ENCODE results near the gene SOX8.

SOX8 gene

DNA sequence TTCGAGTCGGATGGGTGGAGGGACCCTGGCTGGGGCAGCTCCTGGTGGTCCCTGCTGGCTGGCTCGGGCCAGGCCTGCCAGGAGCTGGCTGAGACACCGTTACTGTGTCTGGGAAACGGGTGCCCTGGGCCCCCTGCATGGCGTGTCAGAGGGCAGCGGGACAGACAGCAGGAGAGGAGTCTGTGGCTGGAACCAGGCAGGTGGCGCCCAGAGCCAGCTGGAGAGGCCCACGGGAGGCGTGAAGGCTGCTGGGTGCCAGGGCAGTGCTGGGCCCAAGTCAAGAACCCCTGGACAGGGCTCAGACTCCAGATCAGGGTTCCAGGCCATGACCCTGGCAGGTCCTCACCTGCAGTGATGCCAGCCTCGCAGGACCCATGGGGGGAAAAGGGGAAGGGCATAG is 16.6 kb downstream of the SOX8 start:
- Histone ChIP-seq H3K9ac (ENCODE audit: low read length) (no peak overlapping the region), H3K4me3 (ENCODE audit: low read length) (no peak overlapping the region), H3K27me3 (ENCODE audit: control insufficient read depth, insufficient read depth, low read length) (peaks cover 11% of the 10 kb centered on the region), H3K27ac (ENCODE audit: low read depth, low read length) (no peak overlapping the region), H3K4me1 (ENCODE audit: control insufficient read depth, insufficient read depth, low read length) (no peaks in the 10 kb centered on the region), H3K36me3 (ENCODE audit: control insufficient read depth, insufficient read depth, low read length) (no peaks in the 10 kb centered on the region)

DNA sequence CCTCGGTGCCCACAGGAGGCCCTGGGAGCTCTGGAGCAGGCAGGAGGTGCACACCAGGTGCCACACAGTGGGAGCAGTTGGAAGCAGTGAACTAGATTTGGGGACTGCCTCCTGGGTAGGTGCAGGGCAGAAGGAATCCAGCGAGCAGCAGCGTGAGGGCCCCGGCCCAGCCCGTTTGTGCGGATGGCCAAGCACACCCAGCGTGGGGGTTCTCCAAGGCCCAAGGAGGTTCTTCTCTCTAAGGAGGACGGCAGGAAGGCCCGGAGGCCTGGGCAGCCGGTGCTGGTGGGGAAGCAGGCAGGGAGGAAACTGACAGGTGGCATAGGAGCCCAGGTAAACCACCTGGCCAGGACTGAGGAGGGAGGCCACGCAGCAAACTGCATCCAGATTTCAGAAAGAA is 17.0 kb downstream of the SOX8 start:
- Histone ChIP-seq H3K4me1 (ENCODE audit: control insufficient read depth, insufficient read depth, low read length) (no peaks in the 10 kb centered on the region), H3K27ac (ENCODE audit: low read depth, low read length) (no peak overlapping the region), H3K4me3 (ENCODE audit: low read length) (no peak overlapping the region), H3K9ac (ENCODE audit: low read length) (no peak overlapping the region), H3K36me3 (ENCODE audit: control insufficient read depth, insufficient read depth, low read length) (no peaks in the 10 kb centered on the region), H3K27me3 (ENCODE audit: control insufficient read depth, insufficient read depth, low read length) (peaks cover 11% of the 10 kb centered on the region)

DNA sequence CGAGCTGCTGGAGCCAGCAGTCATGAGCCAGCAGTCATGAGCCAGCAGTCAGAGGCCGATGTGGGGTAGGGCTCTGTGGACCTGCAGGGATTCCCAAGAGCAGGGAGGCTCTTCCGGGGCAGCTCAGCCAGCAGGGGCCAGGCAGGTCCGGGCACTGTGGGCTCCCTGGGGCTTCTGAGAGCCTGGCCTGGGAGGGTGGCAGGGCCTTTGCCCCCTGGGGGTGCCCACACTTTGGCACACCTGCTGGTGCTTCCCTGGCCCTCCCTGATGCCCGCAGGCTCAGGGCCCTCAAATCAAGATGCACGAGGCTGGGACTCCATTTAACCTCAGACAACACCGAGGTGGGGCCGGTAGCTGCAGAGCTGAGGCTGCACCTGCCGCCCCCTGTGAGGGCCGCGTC is 18.1 kb downstream of the SOX8 start:
- Histone ChIP-seq H3K36me3 (ENCODE audit: control insufficient read depth, insufficient read depth, low read length) (no peaks in the 10 kb centered on the region), H3K4me3 (ENCODE audit: low read length) (no peak overlapping the region), H3K27me3 (ENCODE audit: control insufficient read depth, insufficient read depth, low read length) (peaks cover 11% of the 10 kb centered on the region), H3K27ac (ENCODE audit: low read depth, low read length) (no peak overlapping the region), H3K4me1 (ENCODE audit: control insufficient read depth, insufficient read depth, low read length) (no peaks in the 10 kb centered on the region), H3K9ac (ENCODE audit: low read length) (no peak overlapping the region)

DNA sequence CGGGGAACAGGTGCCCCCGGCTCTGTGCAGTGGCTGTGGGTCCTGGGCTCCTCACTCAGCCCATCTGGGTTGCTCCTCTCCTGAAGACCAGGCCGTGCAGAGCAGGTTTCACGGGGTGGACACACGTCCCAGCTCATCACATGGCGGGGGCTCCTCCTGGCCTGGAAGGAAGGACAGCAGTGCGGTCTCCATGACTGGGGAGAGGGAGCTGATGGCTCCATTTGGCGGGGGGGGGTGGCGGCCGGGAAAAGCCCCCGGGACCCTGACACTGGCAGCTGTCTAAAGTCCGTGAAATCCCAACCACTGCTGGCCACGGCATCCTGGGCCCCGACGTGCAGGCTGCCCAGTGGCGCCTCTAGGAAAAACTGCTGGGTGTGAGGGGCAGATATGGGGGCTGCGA is 19.0 kb downstream of the SOX8 start:
- Histone ChIP-seq H3K36me3 (ENCODE audit: control insufficient read depth, insufficient read depth, low read length) (no peaks in the 10 kb centered on the region), H3K27me3 (ENCODE audit: control insufficient read depth, insufficient read depth, low read length) (peaks cover 11% of the 10 kb centered on the region), H3K9ac (ENCODE audit: low read length) (no peak overlapping the region), H3K27ac (ENCODE audit: low read depth, low read length) (no peak overlapping the region), H3K4me3 (ENCODE audit: low read length) (no peak overlapping the region), H3K4me1 (ENCODE audit: control insufficient read depth, insufficient read depth, low read length) (no peaks in the 10 kb centered on the region)

DNA sequence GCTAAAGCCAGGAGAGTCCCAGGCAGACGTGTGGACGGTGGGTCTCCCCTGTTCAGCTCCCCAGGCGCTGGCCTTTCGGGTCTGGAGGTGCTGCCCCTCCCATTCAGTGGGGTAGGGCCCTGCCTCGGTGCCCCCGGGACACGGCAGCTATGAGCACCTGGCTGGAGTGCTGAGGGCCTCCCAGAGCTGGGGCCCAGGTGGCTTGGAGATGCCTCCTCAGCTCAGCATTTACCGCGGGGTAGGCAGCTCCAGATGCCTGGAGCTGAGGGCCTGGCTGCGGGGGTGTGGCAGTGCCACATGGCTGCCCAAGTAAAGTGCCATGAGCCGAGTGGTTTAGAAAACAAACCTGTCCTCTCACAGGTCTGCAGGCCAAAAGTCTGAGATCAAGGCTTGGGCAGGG is 19.5 kb downstream of the SOX8 start:
- no peak overlapping the region for H3K9ac ChIP-seq (ENCODE audit: low read length)
- no peaks in the 10 kb centered on the region for H3K36me3 ChIP-seq (ENCODE audit: control insufficient read depth, insufficient read depth, low read length)
- peaks cover 11% of the 10 kb centered on the region for H3K27me3 ChIP-seq (ENCODE audit: control insufficient read depth, insufficient read depth, low read length)
- H3K4me3 ChIP-seq (ENCODE audit: low read length) = no peak overlapping the region
- H3K27ac ChIP-seq (ENCODE audit: low read depth, low read length) = no peak overlapping the region
- no peaks in the 10 kb centered on the region for H3K4me1 ChIP-seq (ENCODE audit: control insufficient read depth, insufficient read depth, low read length)

DNA sequence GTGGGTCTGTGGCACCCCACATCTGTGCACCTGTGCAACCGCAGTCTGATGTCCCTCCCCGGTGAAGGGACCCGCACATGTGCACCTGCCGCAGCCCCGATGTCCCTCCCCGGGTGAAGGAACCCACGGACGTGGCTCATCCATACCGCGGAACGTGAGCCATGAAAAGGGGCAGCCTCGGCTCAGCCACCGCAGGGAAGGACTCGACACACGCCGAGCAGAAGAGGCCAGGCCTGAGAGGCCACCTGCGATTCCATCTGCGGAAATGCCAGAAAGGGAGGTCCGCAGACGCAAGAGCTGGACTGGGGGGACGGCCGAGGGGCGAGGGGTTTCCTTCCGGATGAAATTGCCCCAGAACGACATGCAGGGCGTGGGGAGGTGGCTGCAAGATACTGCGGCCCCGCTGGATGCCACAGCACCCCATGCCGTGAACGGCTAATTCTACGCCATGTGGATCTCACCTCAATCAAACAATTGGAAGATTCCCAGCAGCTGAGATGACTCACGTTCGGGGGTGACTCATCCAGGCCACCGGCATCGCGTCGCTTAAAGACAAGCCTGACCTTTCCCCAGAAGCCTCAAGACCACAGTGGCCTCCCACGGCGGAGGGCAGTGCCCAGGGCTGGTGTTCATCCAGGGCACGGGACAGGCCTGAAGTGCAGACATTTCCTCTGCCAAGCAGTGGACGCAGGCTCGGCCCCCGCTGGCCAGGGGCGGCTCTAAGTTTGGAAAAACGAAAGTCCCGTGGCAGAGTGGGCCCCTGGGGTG is 21.0 kb downstream of the SOX8 start:
- H3K36me3 ChIP-seq (ENCODE audit: control insufficient read depth, insufficient read depth, low read length) = no peaks in the 10 kb centered on the region
- no peaks in the 10 kb centered on the region for H3K4me1 ChIP-seq (ENCODE audit: control insufficient read depth, insufficient read depth, low read length)
- no peak overlapping the region for H3K27ac ChIP-seq (ENCODE audit: low read depth, low read length)
- H3K9ac ChIP-seq (ENCODE audit: low read length) = no peak overlapping the region
- peaks cover 8% of the 10 kb centered on the region for H3K27me3 ChIP-seq (ENCODE audit: control insufficient read depth, insufficient read depth, low read length)
- peak overlapping the region; percentile 6 for H3K4me3 ChIP-seq (ENCODE audit: low read length)

DNA sequence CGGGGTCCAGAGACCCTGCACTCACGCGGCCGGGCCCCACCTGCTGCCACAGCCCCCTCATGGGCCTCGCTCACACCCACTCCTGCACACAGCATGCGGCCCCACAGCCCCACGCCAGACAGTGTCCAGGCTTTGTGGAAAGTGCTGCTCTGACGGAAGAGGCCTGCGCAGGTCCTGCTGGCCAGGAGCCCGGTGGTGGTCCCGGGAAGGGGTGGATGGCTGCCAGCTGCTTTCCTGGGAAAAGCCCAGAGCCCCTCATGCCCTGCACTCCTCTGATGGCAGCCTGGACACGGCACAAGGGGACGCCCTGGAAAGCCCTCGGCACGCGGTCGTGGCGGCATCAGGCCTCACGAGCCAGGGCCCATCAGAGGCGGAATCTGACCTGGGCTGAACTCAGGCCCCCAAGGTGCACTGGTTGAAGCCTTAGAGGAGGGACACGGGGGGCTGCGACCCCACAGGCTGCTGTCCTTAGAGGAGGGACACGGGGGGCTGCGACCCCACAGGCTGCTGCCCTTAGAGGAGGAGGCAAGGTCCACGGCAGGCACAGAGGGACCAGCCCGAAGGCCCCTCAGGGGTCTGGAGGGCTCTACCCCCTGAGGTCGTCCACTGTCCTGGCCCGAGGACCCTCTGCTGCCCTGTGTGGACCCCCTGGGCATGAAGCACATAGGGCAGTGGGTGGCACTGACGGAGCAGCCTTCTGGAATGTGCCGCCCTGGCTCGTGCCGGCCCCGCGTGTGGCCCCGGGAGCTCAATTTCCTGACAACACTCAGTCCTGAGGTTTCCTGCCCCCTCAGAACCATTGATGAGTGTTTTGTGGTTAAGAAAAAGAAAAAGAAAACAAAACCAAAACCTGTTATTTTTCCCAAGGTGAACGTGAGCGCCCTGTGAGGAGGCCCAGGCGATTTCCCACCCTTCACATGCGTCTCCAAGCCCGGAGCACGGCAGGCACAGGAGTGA is 22.1 kb downstream of the SOX8 start:
- Histone ChIP-seq H3K36me3 (ENCODE audit: control insufficient read depth, insufficient read depth, low read length) (no peaks in the 10 kb centered on the region), H3K27me3 (ENCODE audit: control insufficient read depth, insufficient read depth, low read length) (no peaks in the 10 kb centered on the region), H3K27ac (ENCODE audit: low read depth, low read length) (no peak overlapping the region), H3K4me3 (ENCODE audit: low read length) (no peak overlapping the region), H3K9ac (ENCODE audit: low read length) (no peak overlapping the region), H3K4me1 (ENCODE audit: control insufficient read depth, insufficient read depth, low read length) (no peaks in the 10 kb centered on the region)

DNA sequence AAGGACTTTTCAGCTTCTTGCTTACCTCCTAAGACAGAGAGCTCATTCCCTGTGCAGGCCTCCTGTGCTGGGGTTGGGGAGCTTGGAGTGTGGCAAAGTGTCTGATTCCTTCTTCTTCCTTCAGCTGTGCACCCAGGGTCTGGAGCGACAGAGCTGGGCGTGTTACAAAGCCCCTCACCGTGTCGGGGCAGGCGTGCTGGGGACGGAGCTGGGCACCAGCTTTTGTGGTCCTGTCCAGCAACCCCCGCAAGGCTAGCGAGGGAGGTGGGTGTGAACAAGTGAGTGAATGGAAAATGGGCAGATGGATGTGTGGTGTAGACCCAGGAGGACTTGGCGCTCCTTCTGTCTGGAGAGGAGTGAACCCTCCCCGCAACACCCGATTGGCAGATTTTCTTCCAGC is 23.7 kb downstream of the SOX8 start:
- Histone ChIP-seq H3K9ac (ENCODE audit: low read length) (no peak overlapping the region), H3K4me3 (ENCODE audit: low read length) (no peak overlapping the region), H3K27ac (ENCODE audit: low read depth, low read length) (no peak overlapping the region), H3K27me3 (ENCODE audit: control insufficient read depth, insufficient read depth, low read length) (no peaks in the 10 kb centered on the region), H3K4me1 (ENCODE audit: control insufficient read depth, insufficient read depth, low read length) (no peaks in the 10 kb centered on the region), H3K36me3 (ENCODE audit: control insufficient read depth, insufficient read depth, low read length) (no peaks in the 10 kb centered on the region)

DNA sequence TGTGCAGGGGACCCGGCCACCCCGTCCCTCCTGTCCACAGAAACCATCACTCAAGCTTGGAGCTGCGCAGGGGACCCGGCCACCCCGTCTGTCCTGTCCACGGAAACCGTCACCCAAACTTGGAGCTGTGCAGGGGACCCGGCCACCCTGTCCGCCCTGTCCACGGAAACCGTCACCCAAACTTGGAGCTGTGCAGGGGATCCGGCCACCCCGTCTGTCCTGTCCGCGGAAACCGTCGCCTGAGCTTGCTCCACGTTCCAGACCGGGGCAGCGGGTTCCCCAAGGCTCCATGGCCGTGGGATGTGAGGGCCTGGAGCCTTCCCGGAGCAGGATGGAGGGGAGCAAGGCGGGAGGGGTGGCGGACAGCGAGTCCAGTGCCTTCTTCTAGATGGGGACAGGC is 25.2 kb downstream of the SOX8 start:
- no peak overlapping the region for H3K4me3 ChIP-seq (ENCODE audit: low read length)
- H3K36me3 ChIP-seq (ENCODE audit: control insufficient read depth, insufficient read depth, low read length) = no peaks in the 10 kb centered on the region
- no peak overlapping the region for H3K27ac ChIP-seq (ENCODE audit: low read depth, low read length)
- H3K27me3 ChIP-seq (ENCODE audit: control insufficient read depth, insufficient read depth, low read length) = no peaks in the 10 kb centered on the region
- no peak overlapping the region for H3K9ac ChIP-seq (ENCODE audit: low read length)
- H3K4me1 ChIP-seq (ENCODE audit: control insufficient read depth, insufficient read depth, low read length) = no peaks in the 10 kb centered on the region

DNA sequence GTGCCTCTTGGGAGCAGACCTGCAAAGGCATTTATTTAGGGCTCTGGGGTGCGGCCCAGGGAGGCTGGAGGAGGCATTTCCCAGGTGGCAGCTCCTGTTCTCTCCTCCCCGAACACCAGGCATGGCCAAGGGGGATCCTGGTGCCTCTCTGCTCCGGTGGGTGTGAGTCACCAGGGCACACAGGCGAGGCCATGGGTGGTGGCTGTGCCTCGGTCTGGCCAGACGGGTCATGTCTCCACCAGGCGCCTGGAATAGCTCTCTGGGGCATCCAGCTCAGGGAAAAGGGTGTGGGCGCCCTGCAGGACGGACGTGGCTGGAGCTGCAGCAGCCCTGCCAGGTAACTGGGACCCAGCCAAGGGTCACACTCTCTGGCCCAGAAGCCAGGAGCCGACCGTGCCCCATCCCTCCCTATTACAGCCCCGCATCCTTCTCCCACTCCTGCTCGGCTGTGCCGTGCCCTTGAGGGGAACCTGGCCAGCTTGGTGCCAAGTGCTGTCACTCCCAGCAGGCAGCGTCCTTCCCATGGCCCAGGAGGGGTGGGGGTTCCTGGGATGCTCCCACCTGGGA is 25.8 kb downstream of the SOX8 start:
- no peaks in the 10 kb centered on the region for H3K4me1 ChIP-seq (ENCODE audit: control insufficient read depth, insufficient read depth, low read length)
- no peak overlapping the region for H3K27ac ChIP-seq (ENCODE audit: low read depth, low read length)
- no peaks in the 10 kb centered on the region for H3K27me3 ChIP-seq (ENCODE audit: control insufficient read depth, insufficient read depth, low read length)
- H3K36me3 ChIP-seq (ENCODE audit: control insufficient read depth, insufficient read depth, low read length) = no peaks in the 10 kb centered on the region
- no peak overlapping the region for H3K4me3 ChIP-seq (ENCODE audit: low read length)
- no peak overlapping the region for H3K9ac ChIP-seq (ENCODE audit: low read length)

DNA sequence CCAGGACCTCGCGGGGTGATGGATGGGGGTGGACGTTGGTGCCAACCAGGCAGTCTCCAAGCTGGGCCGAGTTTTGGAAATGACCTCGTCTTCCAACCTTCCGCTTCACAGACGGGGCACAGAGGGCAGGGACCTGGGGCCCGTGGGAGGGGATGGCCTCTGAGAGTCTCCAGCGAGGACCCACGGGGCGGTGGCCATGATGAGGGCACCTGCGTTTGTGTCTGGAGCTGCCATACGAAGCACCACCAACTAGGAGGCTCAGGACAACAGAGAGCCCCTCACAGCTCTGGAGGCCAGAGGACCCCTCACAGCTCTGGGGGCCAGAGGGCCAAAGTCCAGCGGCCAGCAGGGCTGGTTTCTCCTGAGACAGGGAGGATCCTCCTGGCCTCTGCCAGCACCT is 26.5 kb downstream of the SOX8 start:
- H3K27ac ChIP-seq (ENCODE audit: low read depth, low read length) = no peak overlapping the region
- H3K9ac ChIP-seq (ENCODE audit: low read length) = no peak overlapping the region
- H3K4me1 ChIP-seq (ENCODE audit: control insufficient read depth, insufficient read depth, low read length) = no peaks in the 10 kb centered on the region
- H3K4me3 ChIP-seq (ENCODE audit: low read length) = no peak overlapping the region
- H3K27me3 ChIP-seq (ENCODE audit: control insufficient read depth, insufficient read depth, low read length) = no peaks in the 10 kb centered on the region
- no peaks in the 10 kb centered on the region for H3K36me3 ChIP-seq (ENCODE audit: control insufficient read depth, insufficient read depth, low read length)

DNA sequence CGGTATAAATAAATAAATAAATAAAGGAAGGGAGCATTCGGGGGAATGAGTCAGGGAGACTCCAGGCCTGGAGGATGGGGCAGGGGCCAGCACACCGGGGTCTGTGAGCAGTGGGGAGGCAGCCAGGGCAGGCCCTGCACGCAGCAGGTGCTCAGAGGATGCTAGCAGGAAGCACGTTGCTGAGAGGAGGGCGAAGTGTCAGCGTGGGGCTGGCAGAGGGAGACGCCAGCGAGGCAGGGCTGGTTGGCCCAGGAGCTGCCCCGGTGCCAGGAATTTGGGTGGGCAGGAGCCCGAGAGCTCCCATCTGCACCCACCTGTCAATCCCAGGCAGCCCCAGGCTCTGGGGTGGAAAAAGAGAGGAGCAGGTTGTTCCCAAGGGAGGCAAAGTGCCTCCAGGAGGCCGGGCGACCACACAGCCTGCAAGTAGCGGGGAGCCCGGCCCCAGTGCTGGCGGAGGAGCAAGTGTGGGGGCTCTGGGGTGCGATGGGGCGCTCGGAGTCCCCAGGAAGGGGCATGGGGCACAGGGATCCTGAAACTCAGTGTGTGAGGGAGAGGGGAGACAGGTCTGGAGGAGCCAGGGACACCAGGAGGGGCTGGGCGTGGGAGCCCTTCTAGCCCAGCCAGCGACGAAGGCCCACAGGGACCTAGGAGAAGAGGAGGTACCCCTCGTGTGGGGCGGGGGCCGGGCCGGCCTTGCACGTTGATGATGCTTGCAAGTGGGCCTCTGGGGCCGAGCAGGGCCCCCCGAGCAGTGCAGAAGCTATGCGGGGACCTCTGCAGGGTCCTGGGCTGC is 28.0 kb downstream of the SOX8 start:
- no peak overlapping the region for H3K27ac ChIP-seq (ENCODE audit: low read depth, low read length)
- H3K27me3 ChIP-seq (ENCODE audit: control insufficient read depth, insufficient read depth, low read length) = no peaks in the 10 kb centered on the region
- no peak overlapping the region for H3K9ac ChIP-seq (ENCODE audit: low read length)
- H3K4me1 ChIP-seq (ENCODE audit: control insufficient read depth, insufficient read depth, low read length) = no peaks in the 10 kb centered on the region
- no peaks in the 10 kb centered on the region for H3K36me3 ChIP-seq (ENCODE audit: control insufficient read depth, insufficient read depth, low read length)
- no peak overlapping the region for H3K4me3 ChIP-seq (ENCODE audit: low read length)
